Esophagus squamous epithelium (tissue), 5 donors: Measurements from ENCODE around the gene TCF12. TPM values are rescaled to one million over a fixed set of nuclear protein-coding genes. Genes with fewer than 3 reads are reported as not detected.

Experiments used
- DNase-seq: peaks from one replicate; lab custom pipeline; 2025; lab: John Stamatoyannopoulos, UW
- H3K27ac ChIP-seq, 4 donors: fragments of 200-600 bp; sonication (generic); one replicate each; pipeline ENCODE4 v1.5.1; 2016 to 2019; ENCODE audit warnings: mild to moderate bottlenecking in 1 of 4
- H3K27me3 ChIP-seq, 4 donors: fragments of 200-600 bp; sonication (generic); 1 replicate in 3 of 4; 2 replicates in 1 of 4; pipeline versions ENCODE4 v1.5.1 to v1.6.0; 2017 to 2021; ENCODE audit warnings: antibody characterized with exemption in 1 of 4
- H3K36me3 ChIP-seq, 3 donors: fragments of 200-600 bp; sonication (generic); one replicate each; pipeline ENCODE4 v1.5.1; 2016 to 2019
- H3K4me1 ChIP-seq, 3 donors: fragments of 200-600 bp; sonication (generic); one replicate each; pipeline ENCODE4 v1.5.1; 2017 to 2019
- H3K4me3 ChIP-seq, 4 donors: fragments of 200-600 bp; sonication (generic); 1 replicate in 3 of 4; 2 replicates in 1 of 4; pipeline ENCODE4 v1.5.1; 2016 to 2019; ENCODE audit warnings: mild to moderate bottlenecking in 2 of 4, moderate library complexity in 1 of 4
- H3K9me3 ChIP-seq, 3 donors: fragments of 200-600 bp; sonication (generic); one replicate each; pipeline ENCODE4 v1.5.1; 2016 to 2019
- CTCF ChIP-seq, 6 experiments: fragments of 450-650 bp in 4 of 6; fragments of 200-600 bp in 2 of 6; sonication (generic) in 2 of 6; IDR thresholded peaks; one replicate each; pipeline ENCODE4 v1.5.1; 2016 to 2019; ENCODE audit warnings: antibody characterized with exemption in 6 of 6, mild to moderate bottlenecking in 4 of 6, moderate library complexity in 4 of 6
- POLR2A ChIP-seq, 4 donors: fragments of 450-650 bp; IDR thresholded peaks; one replicate each; pipeline ENCODE4 v1.6.1; 2017; ENCODE audit warnings: antibody characterized with exemption in 4 of 4, mild to moderate bottlenecking in 4 of 4, moderate library complexity in 3 of 4
- WGBS, 2 donors: methylation state at CpG; one replicate each; pipeline ENCODE4 v1.1.5; 2018; 5-methylcytosine and 5-hydroxymethylcytosine counted together
- intact Hi-C: fragments of 100-400 bp; cut with DNase I; formaldehyde crosslinking; loops from one replicate; pipeline ENCODE4 v1.15.0; 2022
- total RNA-seq, 4 donors: library from RNA; depleted of rRNA; stranded (reverse); fragments of >200 nt; gene quantifications; one replicate each; pipeline ENCODE4 v1.1.0, GENCODE V29; 2016
- donor health status: DM: yes; HTN: yes; CAD: no.

Gene TCF12
- total RNA-seq, 4 donors from 2014 or later, result 28.5 to 90.4 (median 51.3) TPM

GRCh38 chr15:57165992-57166391, 247.5 kb downstream of the TCF12 start:
- Histone ChIP-seq H3K4me1 (no peaks in the 10 kb centered on the region), H3K27ac (no peak overlapping the region), H3K36me3 (peaks cover 0 to 25% (median 0%) of the 10 kb centered on the region in 3 donors), H3K9me3 (no peaks in the 10 kb centered on the region), H3K4me3 (no peak overlapping the region), H3K27me3 (no peaks in the 10 kb centered on the region)
- intact Hi-C loops, result no loop called here
- DNase-seq, result no peak
- WGBS, 2 donors, result 52 to 53% methylated on average over 2 of the region's 2 CpGs
- no peak for TF ChIP-seq POLR2A (IDR thresholded peaks at IDR 0.05)
- no peak for TF ChIP-seq CTCF (IDR thresholded peaks at IDR 0.05)

GRCh38 chr15:57167821-57168395, 249.5 kb downstream of the TCF12 start:
- no peak for TF ChIP-seq POLR2A (IDR thresholded peaks at IDR 0.05)
- no peak for TF ChIP-seq CTCF (IDR thresholded peaks at IDR 0.05)
- no peaks in the 10 kb centered on the region for H3K9me3 ChIP-seq
- no peak for DNase-seq
- WGBS, 2 donors, result 86 to 90% methylated on average over 3 of the region's 3 CpGs
- no peaks in the 10 kb centered on the region for H3K27me3 ChIP-seq
- H3K4me1 ChIP-seq, result no peaks in the 10 kb centered on the region
- intact Hi-C loops, result no loop called here
- H3K4me3 ChIP-seq, result no peak overlapping the region
- H3K27ac ChIP-seq, result no peak overlapping the region
- peaks cover 0 to 31% (median 0%) of the 10 kb centered on the region in 3 donors for H3K36me3 ChIP-seq

- H3K9me3 ChIP-seq, result no peaks in the 10 kb centered on the region
- no peak overlapping the region for H3K27ac ChIP-seq
- H3K4me1 ChIP-seq, result no peaks in the 10 kb centered on the region
- 91 to 96% methylated on average over 2 of the region's 2 CpGs for WGBS, 2 donors
- no peak for TF ChIP-seq CTCF (IDR thresholded peaks at IDR 0.05)
- no peak for TF ChIP-seq POLR2A (IDR thresholded peaks at IDR 0.05)
- peaks cover 0 to 31% (median 0%) of the 10 kb centered on the region in 3 donors for H3K36me3 ChIP-seq
- DNase-seq, result no peak
- intact Hi-C loops, result no loop called here
- no peaks in the 10 kb centered on the region for H3K27me3 ChIP-seq
- H3K4me3 ChIP-seq, result no peak overlapping the region
Observed at GRCh38 chr15:57169643-57170042, 251.2 kb downstream of the TCF12 start.

GRCh38 chr15:57171426-57171825, 253.0 kb downstream of the TCF12 start:
- H3K4me3 ChIP-seq, result no peak overlapping the region
- DNase-seq, result no peak
- H3K27ac ChIP-seq, result no peak overlapping the region
- no peak for TF ChIP-seq POLR2A (IDR thresholded peaks at IDR 0.05)
- H3K9me3 ChIP-seq, result no peaks in the 10 kb centered on the region
- 96 to 100% methylated on average over 1 of the region's 1 CpG for WGBS, 2 donors
- no peaks in the 10 kb centered on the region for H3K27me3 ChIP-seq
- intact Hi-C loops, result no loop called here
- H3K4me1 ChIP-seq, result no peaks in the 10 kb centered on the region
- H3K36me3 ChIP-seq, result peaks cover 0 to 30% (median 0%) of the 10 kb centered on the region in 3 donors

GRCh38 chr15:57172925-57173324, 254.5 kb downstream of the TCF12 start:
- no peak overlapping the region for H3K27ac ChIP-seq
- no peaks in the 10 kb centered on the region for H3K27me3 ChIP-seq
- intact Hi-C loops, result no loop called here
- TF ChIP-seq CTCF (IDR thresholded peaks at IDR 0.05) (no peak), POLR2A (IDR thresholded peaks at IDR 0.05) (no peak)
- H3K9me3 ChIP-seq, result no peaks in the 10 kb centered on the region
- H3K4me3 ChIP-seq, result no peak overlapping the region
- H3K36me3 ChIP-seq, result peaks cover 0 to 18% (median 0%) of the 10 kb centered on the region in 3 donors
- DNase-seq, result no peak
- no peaks in the 10 kb centered on the region for H3K4me1 ChIP-seq
- WGBS, 2 donors, result 81 to 90% methylated on average over 3 of the region's 3 CpGs
